Fibroblast of lung (primary cell): ENCODE data around the gene APCDD1L.

ENCODE experiments used
- CTCF ChIP-seq, 2 donors: IDR thresholded peaks in 1 of 2; conservative IDR thresholded peaks in 1 of 2; 1 replicate in 1 of 2; 2 replicates in 1 of 2; pipeline ENCODE4 v1.5.1; 2011 to 2012; ENCODE audit warnings: low read length in 2 of 2, control low read depth in 1 of 2, inconsistent platforms in 1 of 2, low read depth in 1 of 2, mild to moderate bottlenecking in 1 of 2
- EZH2 ChIP-seq: IDR thresholded peaks from 2 replicates; pipeline ENCODE4 v1.5.1; 2012; ENCODE audit warnings: low read length, control low read depth, mild to moderate bottlenecking; ENCODE audit errors: missing control alignments

GRCh38 chr20:58498470-58499068 is 16.6 kb downstream of the APCDD1L start:
- TF ChIP-seq CTCF (conservative IDR thresholded peaks at IDR 0.05 in 1 of 2, IDR thresholded peaks at IDR 0.05 in 1 of 2; ENCODE audit: low read depth in 1 of 2, low read length in 2 of 2) (no peak), EZH2 (no peak)
